ENCODE results near the gene KLF15. TPM values are rescaled to one million over a fixed set of nuclear protein-coding genes. Genes with fewer than 3 reads are reported as not detected.

KLF15 gene
- 0.14 and 0.30 TPM in 2 replicates for total RNA-seq

GRCh38 chr3:126357295-126358037, at the start of gene KLF15:
KLF15 (minus strand) TSS chr3:126357408; CDS start chr3:126352922, 4,486 bp downstream.
- no peaks in the 10 kb centered on the region for H3K36me3 Mint-ChIP-seq (ENCODE audit: low read depth)
- peak; percentile 71 for DNase-seq (ENCODE audit: low spot score)
- no peaks in the 10 kb centered on the region for H3K9me3 Mint-ChIP-seq
- H3K4me3 Mint-ChIP-seq (ENCODE audit: low read depth) = peak within 1 kb of the TSS; percentile 78
- peaks cover 8% of the 10 kb centered on the region for H3K4me1 Mint-ChIP-seq (ENCODE audit: low read depth)
- intact Hi-C loops (cut with micrococcal nuclease) = loop anchor here (10.0 kb wide), 1 partner anchor 117 kb away; the partner anchor contains the start of gene ZXDC
- H3K27ac Mint-ChIP-seq = no peak within 1 kb of the TSS
- H3K27me3 Mint-ChIP-seq (ENCODE audit: low read depth) = peaks cover 48% of the 10 kb centered on the region

DNA sequence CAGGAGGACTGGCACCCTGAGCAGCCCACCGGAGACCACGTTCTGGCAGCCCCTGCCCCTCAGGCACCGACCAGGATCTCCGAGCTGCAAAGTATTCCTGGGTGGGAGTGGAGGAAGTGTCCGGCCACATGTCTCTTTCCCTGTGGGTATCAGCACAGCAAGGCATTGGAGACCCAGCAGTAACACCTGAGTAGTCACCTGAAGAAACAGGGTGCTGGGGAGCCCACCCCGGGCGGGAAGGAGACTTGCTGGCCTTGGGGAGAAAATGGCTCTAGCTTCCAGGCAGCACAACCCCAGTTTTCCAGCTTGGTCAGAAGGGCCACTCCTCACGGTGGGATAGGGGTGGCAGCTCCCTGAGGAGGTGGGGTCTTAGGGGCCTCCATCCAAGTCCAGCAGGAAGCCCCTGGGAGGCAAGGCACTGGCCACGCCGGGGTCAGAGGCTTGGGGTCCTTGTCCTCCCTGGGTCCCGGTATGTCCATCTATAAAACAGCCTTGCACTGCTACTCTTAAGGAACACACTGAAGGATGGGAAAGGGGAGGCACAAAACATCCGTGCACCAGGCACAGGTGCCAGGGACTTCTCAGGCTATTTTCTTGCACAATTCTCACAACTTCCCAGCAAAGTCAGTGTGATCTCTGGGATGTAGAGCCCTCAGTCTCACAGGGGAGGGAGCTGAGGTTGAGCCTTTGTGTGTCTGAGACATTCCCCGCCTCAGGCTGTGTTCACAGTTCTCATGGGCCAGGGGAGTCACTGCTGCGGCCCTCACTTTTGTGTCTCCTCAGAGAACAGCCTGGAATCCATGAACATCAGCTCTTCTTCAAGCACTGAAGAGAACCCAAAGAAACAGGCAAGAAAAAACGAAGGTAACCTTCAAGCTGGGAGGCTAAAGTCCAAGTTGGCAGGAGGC, 49.4 kb upstream of the KLF15 start:
- no peak overlapping the region for H3K27ac Mint-ChIP-seq
- intact Hi-C loops (cut with micrococcal nuclease) = no loop called here
- DNase-seq (ENCODE audit: low spot score) = no peak
- H3K4me3 Mint-ChIP-seq (ENCODE audit: low read depth) = no peak overlapping the region
- H3K27me3 Mint-ChIP-seq (ENCODE audit: low read depth) = peaks cover 12% of the 10 kb centered on the region
- no peaks in the 10 kb centered on the region for H3K36me3 Mint-ChIP-seq (ENCODE audit: low read depth)
- H3K9me3 Mint-ChIP-seq = no peaks in the 10 kb centered on the region
- H3K4me1 Mint-ChIP-seq (ENCODE audit: low read depth) = no peaks in the 10 kb centered on the region

- H3K27ac Mint-ChIP-seq = no peak overlapping the region
- DNase-seq (ENCODE audit: low spot score) = no peak
- no peaks in the 10 kb centered on the region for H3K36me3 Mint-ChIP-seq (ENCODE audit: low read depth)
- intact Hi-C loops (cut with micrococcal nuclease) = no loop called here
- no peaks in the 10 kb centered on the region for H3K9me3 Mint-ChIP-seq
- no peak overlapping the region for H3K4me3 Mint-ChIP-seq (ENCODE audit: low read depth)
- no peaks in the 10 kb centered on the region for H3K4me1 Mint-ChIP-seq (ENCODE audit: low read depth)
- no peaks in the 10 kb centered on the region for H3K27me3 Mint-ChIP-seq (ENCODE audit: low read depth)
Observed at GRCh38 chr3:126402666-126403302, 45.6 kb upstream of the KLF15 start.

- DNase-seq (ENCODE audit: low spot score) = no peak
- Mint-ChIP-seq H3K36me3 (ENCODE audit: low read depth) (no peaks in the 10 kb centered on the region), H3K9me3 (no peaks in the 10 kb centered on the region), H3K27ac (no peak overlapping the region), H3K4me3 (ENCODE audit: low read depth) (no peak overlapping the region), H3K4me1 (ENCODE audit: low read depth) (no peaks in the 10 kb centered on the region), H3K27me3 (ENCODE audit: low read depth) (no peaks in the 10 kb centered on the region)
- intact Hi-C loops (cut with micrococcal nuclease) = no loop called here
Observed at GRCh38 chr3:126402178-126402577, 45.0 kb upstream of the KLF15 start.

DNA sequence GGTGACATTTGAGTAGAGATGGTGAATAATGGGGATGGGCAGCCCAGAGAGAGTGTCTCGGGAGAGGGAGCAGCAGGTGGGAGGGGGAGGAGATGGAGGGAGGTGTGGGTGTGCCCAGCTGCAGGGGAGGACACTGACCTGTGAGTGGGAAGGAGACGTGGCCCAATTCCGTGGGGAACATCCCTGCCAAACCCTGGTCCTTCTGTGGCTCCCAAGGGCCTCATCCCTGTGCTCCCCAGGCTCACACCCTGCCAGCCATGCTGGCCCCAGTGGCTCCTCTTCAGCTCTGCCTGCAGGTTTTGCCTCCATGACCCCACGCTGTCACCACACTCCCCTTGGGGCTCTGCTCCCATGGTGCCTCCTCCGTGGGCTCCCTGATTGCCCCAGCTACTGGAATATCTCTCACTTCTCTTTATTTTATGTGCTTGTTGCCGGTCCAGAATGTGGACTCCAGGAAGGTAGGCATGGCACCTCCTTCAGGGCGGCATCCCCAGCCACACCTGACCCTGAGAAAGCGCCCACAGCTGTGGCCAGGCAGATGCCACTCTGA, 44.5 kb upstream of the KLF15 start:
- H3K4me1 Mint-ChIP-seq (ENCODE audit: low read depth) = no peaks in the 10 kb centered on the region

GRCh38 chr3:126399756-126400155, 42.5 kb upstream of the KLF15 start:
- no peak overlapping the region for H3K27ac Mint-ChIP-seq
- no peak overlapping the region for H3K4me3 Mint-ChIP-seq (ENCODE audit: low read depth)
- DNase-seq (ENCODE audit: low spot score) = no peak
- intact Hi-C loops (cut with micrococcal nuclease) = no loop called here
- H3K36me3 Mint-ChIP-seq (ENCODE audit: low read depth) = no peaks in the 10 kb centered on the region
- no peaks in the 10 kb centered on the region for H3K4me1 Mint-ChIP-seq (ENCODE audit: low read depth)
- peaks cover 3% of the 10 kb centered on the region for H3K27me3 Mint-ChIP-seq (ENCODE audit: low read depth)
- H3K9me3 Mint-ChIP-seq = no peaks in the 10 kb centered on the region

More for the DNA sequence above, 44.5 kb upstream of the KLF15 start:
- no peak for DNase-seq (ENCODE audit: low spot score)
- Mint-ChIP-seq H3K4me3 (ENCODE audit: low read depth) (no peak overlapping the region), H3K27ac (no peak overlapping the region), H3K9me3 (no peaks in the 10 kb centered on the region), H3K27me3 (ENCODE audit: low read depth) (no peaks in the 10 kb centered on the region), H3K36me3 (ENCODE audit: low read depth) (no peaks in the 10 kb centered on the region)
- intact Hi-C loops (cut with micrococcal nuclease) = no loop called here

DNA sequence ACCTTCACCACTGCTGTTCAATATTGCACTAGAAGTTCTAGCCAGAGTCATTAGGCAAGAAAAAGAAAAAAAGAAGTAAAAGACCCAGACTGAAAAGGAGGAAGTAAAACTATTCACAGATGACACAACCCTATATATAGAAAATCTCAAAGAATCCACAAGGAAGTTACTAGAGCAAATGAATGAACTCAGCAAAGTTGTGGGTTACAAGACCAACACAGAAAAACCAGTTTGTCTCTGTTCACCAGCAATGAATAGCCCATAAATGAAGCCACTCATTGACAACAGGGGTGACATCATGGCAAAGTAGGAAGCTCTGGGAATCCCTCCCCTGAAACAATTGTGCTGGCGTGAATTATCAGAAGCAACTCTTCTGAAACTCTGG, 42.1 kb upstream of the KLF15 start:
- H3K27ac Mint-ChIP-seq = no peak overlapping the region
- H3K4me3 Mint-ChIP-seq (ENCODE audit: low read depth) = no peak overlapping the region
- no peak for DNase-seq (ENCODE audit: low spot score)
- H3K4me1 Mint-ChIP-seq (ENCODE audit: low read depth) = no peaks in the 10 kb centered on the region
- H3K9me3 Mint-ChIP-seq = no peaks in the 10 kb centered on the region
- no peaks in the 10 kb centered on the region for H3K36me3 Mint-ChIP-seq (ENCODE audit: low read depth)
- intact Hi-C loops (cut with micrococcal nuclease) = no loop called here
- peaks cover 3% of the 10 kb centered on the region for H3K27me3 Mint-ChIP-seq (ENCODE audit: low read depth)

GRCh38 chr3:126398423-126399350, 41.5 kb upstream of the KLF15 start:
- H3K36me3 Mint-ChIP-seq (ENCODE audit: low read depth) = no peaks in the 10 kb centered on the region
- peaks cover 8% of the 10 kb centered on the region for H3K27me3 Mint-ChIP-seq (ENCODE audit: low read depth)
- H3K4me1 Mint-ChIP-seq (ENCODE audit: low read depth) = no peaks in the 10 kb centered on the region
- intact Hi-C loops (cut with micrococcal nuclease) = no loop called here
- no peak for DNase-seq (ENCODE audit: low spot score)
- no peaks in the 10 kb centered on the region for H3K9me3 Mint-ChIP-seq
- no peak overlapping the region for H3K4me3 Mint-ChIP-seq (ENCODE audit: low read depth)
- H3K27ac Mint-ChIP-seq = no peak overlapping the region

DNA sequence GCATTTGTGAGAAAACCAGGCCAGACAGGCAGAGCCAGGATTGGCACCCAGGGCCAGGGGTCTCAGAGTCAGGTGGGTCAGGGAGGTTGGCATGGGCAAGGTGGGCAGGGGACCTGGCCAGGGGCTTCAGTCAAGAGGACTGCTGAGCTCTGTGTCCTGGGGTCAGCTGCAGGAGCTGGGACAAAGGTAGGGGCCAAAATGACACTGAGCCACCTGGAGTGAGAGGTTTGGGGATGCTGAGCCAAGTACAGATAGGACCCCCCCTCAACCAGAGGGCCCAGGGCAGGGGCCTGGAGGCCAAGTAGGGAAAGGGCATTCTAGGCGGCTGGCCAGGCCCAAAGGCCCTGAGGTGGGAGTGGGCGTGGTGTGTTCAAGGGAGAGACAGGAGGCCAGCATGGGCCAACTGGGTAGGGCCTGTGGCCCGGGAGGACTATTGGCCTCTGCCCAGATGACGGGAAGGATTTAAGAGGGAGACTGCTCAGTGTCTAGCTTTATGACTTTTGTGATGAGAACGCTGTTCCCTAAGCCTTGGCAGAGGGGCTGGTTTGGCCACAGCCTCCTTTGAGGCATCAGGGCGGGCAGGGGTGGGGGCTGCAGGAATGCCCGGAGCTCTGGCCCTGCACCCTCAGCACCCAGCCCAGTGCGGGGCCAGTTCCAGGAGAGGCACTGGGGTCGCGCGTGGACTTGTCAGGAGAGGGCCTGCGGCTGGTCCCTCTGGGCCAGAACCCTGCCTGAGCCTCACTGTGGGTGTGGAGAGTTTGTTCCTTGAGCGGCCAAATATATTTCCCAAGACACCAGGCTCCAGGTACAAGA, 40.6 kb upstream of the KLF15 start:
- Mint-ChIP-seq H3K27ac (no peak overlapping the region), H3K4me1 (ENCODE audit: low read depth) (no peaks in the 10 kb centered on the region), H3K9me3 (no peaks in the 10 kb centered on the region), H3K27me3 (ENCODE audit: low read depth) (peaks cover 17% of the 10 kb centered on the region), H3K36me3 (ENCODE audit: low read depth) (no peaks in the 10 kb centered on the region), H3K4me3 (ENCODE audit: low read depth) (no peak overlapping the region)
- DNase-seq (ENCODE audit: low spot score) = no peak
- intact Hi-C loops (cut with micrococcal nuclease) = no loop called here

DNA sequence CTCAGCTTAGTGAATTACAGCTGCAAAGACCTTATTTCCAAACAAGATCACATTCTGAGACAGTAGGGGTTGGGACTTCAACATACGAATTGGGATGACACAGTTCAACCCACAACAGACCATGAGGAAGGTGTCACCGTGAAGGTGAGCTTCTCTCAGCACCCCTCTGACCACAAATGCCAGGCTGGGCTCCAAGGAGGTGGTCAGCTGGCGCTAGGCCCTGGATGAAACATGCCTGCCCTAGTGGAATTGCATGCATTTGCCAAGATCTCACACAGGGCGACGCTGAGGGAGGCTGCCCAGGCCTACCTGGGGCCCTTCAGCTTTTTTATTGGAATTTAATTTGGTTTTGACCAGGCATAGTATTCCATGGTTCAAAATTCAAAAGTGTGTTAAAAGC, 39.3 kb upstream of the KLF15 start:
- H3K27me3 Mint-ChIP-seq (ENCODE audit: low read depth) = peaks cover 27% of the 10 kb centered on the region
- no peaks in the 10 kb centered on the region for H3K9me3 Mint-ChIP-seq

DNA sequence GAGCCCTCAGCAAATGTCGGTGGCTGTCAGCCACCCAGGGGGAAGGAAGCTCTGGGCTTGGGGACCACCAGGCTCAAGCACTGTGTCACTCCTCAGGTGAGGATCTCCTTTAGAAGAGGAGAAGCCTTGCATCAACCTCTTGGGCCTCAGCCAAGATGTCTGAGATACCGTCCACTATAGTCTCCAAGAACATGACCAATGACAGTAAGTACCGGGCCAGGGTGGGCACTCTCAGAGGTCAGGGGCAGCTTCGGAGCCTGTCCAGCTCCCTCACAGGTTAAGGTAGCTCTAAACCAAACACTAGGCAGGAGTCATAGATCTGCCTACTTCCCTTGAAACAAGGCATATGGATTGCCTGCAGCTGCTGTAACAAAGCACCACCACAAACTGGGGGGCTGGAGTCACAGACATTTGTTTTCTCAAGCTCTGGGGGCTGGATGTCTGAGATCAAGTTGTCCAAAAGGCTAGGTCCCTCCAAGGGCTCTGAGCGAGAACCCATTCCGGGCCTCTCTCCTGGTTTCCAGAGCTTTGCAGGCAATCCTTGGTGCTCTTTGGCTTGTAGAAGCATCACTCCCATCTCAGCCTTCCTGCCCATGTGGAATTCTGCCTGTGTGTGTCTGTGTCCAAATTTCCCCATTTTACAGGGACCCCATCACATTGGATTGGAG, 38.8 kb upstream of the KLF15 start:
- Mint-ChIP-seq H3K27me3 (ENCODE audit: low read depth) (peaks cover 32% of the 10 kb centered on the region), H3K9me3 (no peaks in the 10 kb centered on the region), H3K27ac (no peak overlapping the region), H3K4me3 (ENCODE audit: low read depth) (no peak overlapping the region), H3K36me3 (ENCODE audit: low read depth) (no peaks in the 10 kb centered on the region), H3K4me1 (ENCODE audit: low read depth) (no peaks in the 10 kb centered on the region)
- intact Hi-C loops (cut with micrococcal nuclease) = no loop called here
- no peak for DNase-seq (ENCODE audit: low spot score)

More for the DNA sequence above, 39.3 kb upstream of the KLF15 start:
- H3K4me1 Mint-ChIP-seq (ENCODE audit: low read depth) = no peaks in the 10 kb centered on the region
- intact Hi-C loops (cut with micrococcal nuclease) = no loop called here
- DNase-seq (ENCODE audit: low spot score) = no peak
- H3K27ac Mint-ChIP-seq = no peak overlapping the region
- H3K36me3 Mint-ChIP-seq (ENCODE audit: low read depth) = no peaks in the 10 kb centered on the region
- H3K4me3 Mint-ChIP-seq (ENCODE audit: low read depth) = no peak overlapping the region

All from activated T-helper 2 cell treated with anti-CD3 and anti-CD28 coated beads, Interferon-gamma antibody, Interleukin-2, Interleukin-4, amounts not matched to agents 10 μg/mL and 5 μg/mL and 100 μg/mL, durations not matched to agents 14 hours and 24 hours and 36 hours (primary cell).